BE2C (cell line): ENCODE measurements around the gene IL21R.

Experiments
- DNase-seq: peaks from one replicate; pipeline ENCODE4 v3.0.0-alpha.2; 2020
- H3K27me3 ChIP-seq: fragments of 250-450 bp; sonication (Bioruptor Pico); 2 replicates; pipeline ENCODE4 v1.5.1; 2020; ENCODE audit warnings: mild to moderate bottlenecking
- H3K36me3 ChIP-seq: fragments of 250-450 bp; sonication (Bioruptor Pico); 2 replicates; pipeline ENCODE4 v1.5.1; 2020; ENCODE audit warnings: mild to moderate bottlenecking
- H3K4me1 ChIP-seq: fragments of 250-450 bp; sonication (Bioruptor Pico); 2 replicates; pipeline ENCODE4 v1.5.1; 2020
- H3K4me3 ChIP-seq: 2 replicates; pipeline ENCODE4 v1.5.1; 2011; ENCODE audit warnings: low read depth, low read length
- H3K9me3 ChIP-seq: fragments of 250-450 bp; sonication (Bioruptor Pico); 2 replicates; pipeline ENCODE4 v1.5.1; 2020
- CTCF ChIP-seq: IDR thresholded peaks from 2 replicates; pipeline ENCODE4 v1.5.1; 2012; ENCODE audit warnings: mild to moderate bottlenecking, low read depth, low read length

IL21R gene

DNA sequence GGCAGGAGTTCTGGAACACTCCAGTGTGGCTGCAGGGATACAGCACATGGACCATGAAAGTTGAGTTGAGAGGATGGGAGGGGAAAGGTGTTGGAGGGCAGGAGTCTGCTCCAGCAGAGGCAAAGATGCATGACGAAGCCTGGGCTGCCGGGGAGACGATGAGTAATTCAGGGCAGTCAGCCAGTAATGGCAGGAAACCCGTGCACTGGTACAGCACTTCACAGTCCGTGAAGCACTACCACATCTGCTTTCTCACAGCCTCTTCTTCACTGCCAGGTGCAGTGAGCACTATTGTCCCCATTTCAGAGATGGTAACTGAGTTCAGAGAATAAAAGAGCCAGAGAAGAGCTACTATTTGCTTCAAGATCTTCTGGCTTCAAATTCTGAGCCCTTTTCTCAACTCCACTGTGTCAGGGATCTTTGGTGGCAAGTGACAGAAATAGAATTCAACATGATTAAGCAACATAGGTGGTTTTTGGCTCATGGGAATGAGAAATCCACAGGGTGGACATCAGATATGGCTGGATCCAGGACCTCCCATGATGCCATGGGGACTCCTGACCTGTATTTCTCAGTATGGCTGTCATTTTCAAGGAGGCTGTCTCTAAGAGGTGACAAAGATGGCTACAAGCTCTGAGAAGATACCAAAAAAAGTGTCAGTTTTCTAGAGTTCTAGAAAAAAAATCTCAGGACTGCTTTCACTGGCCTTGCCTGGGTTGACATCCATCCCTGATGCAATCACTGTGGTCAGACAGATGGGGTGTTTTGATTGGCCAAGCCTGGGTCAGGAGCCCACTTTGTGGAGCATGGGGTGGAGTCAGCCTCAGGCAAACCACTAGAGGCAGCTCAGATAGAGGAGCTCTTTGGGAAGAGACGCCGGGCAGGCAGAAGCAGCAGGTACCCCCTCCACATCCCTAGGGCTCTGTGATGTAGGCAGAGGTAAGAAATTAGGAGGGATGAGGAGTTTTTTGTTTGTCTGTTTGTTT lies 24.7 kb downstream of the IL21R start:
- Histone ChIP-seq H3K27me3 (peaks cover 2% of the 10 kb centered on the region; the same call in 1 of the 2 replicates), H3K36me3 (no peaks in the 10 kb centered on the region), H3K4me3 (no peak overlapping the region), H3K9me3 (no peaks in the 10 kb centered on the region), H3K4me1 (no peaks in the 10 kb centered on the region)
- TF ChIP-seq CTCF, result no peak
- no peak for DNase-seq

DNA sequence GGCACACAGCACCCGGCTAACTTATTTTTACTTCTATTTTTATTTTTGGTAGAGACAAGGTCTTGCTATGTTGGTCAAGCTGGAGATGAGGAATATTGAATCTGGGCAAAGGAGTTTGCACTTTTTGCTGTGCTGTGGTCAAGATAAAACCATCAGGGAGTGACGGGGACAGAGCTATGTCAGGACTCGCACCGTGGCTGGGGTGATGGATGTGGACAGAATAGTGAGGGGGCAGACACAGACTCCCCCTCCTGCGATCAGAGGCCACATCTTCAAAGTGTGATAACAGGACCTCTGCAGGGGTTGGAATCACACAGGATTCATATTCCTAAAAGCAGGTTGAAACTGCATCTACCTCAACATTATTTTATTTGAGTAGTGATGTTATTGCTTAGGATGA lies 25.6 kb downstream of the IL21R start:
- no peaks in the 10 kb centered on the region for H3K9me3 ChIP-seq
- peaks cover 2% of the 10 kb centered on the region; the same call in 1 of the 2 replicates for H3K27me3 ChIP-seq
- no peaks in the 10 kb centered on the region for H3K36me3 ChIP-seq
- no peak for TF ChIP-seq CTCF
- no peak overlapping the region for H3K4me3 ChIP-seq
- no peaks in the 10 kb centered on the region for H3K4me1 ChIP-seq
- DNase-seq, result no peak

DNA sequence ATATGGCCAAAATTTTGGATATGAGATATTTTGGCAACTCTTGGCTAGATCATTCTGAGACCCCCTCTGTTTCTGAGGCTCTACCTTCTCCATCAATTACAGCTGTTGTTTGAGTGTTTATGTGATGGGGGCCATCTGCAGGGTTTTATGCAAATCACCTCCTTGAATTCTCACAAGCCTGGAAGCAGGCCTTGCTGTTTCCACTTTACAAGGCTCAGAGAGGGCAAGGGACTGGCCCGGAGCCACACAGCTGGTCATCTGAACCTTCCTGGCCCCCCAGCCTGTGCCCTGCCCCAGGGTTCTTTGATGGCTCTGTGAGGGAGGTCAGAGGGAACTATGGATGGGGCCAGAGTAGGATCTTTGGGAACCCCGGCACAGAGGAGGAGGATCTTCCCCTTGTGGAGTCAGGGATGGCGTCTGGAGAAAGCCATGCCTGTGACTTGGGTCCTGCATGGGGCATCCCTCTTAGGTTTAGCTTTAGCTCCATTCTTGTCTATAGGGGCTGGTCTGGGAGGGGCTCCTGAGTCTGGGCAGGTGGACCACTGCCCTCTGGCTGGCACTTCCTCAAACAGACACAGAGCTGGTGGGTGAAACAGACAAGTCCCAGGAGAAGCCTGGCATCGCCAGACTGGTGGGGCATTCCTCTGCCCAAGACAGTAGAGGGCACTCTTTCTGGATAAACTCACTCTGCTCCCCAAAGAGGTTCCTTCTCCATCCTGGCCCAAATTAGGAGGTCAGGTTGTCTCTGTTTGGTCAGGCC lies 26.2 kb downstream of the IL21R start:
- no peak for TF ChIP-seq CTCF
- no peak for DNase-seq
- peaks cover 2% of the 10 kb centered on the region; the same call in 1 of the 2 replicates for H3K27me3 ChIP-seq
- no peak overlapping the region for H3K4me3 ChIP-seq
- no peaks in the 10 kb centered on the region for H3K9me3 ChIP-seq
- H3K36me3 ChIP-seq, result no peaks in the 10 kb centered on the region
- H3K4me1 ChIP-seq, result no peaks in the 10 kb centered on the region

DNA sequence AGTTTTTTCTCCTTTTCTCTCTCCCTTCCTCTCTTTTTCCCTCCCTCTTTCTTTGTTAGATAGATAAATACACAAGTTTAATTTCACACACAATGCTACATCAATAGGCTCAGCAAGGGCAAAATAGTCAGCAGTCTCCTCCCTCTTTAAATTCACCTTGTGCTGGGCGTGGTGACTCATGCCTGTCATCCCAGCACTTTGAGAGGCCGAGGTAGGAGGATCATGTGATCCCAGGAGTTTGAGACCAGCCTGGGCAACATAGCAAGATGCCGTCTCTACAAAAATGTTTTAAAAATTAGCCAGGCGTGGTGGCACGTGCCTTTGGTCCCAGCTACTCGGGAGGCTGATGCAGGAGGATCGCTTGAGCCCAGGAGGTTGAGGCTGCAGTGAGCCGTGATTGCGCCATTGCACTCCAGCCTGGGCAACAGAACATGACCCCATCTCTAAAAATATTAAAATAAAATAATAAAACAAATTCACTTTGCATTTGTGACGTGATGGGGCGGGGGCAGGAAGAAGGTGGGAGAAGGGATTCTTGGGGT lies 27.4 kb downstream of the IL21R start:
- peaks cover 2% of the 10 kb centered on the region; the same call in 1 of the 2 replicates for H3K27me3 ChIP-seq
- H3K36me3 ChIP-seq, result no peaks in the 10 kb centered on the region
- no peaks in the 10 kb centered on the region for H3K4me1 ChIP-seq
- H3K4me3 ChIP-seq, result no peak overlapping the region
- no peaks in the 10 kb centered on the region for H3K9me3 ChIP-seq
- TF ChIP-seq CTCF, result no peak
- no peak for DNase-seq

GRCh38 chr16:27429981-27430441 lies 28.0 kb downstream of the IL21R start:
- H3K4me1 ChIP-seq, result no peaks in the 10 kb centered on the region

More at GRCh38 chr16:27429981-27430441, 28.0 kb downstream of the IL21R start:
- Histone ChIP-seq H3K9me3 (no peaks in the 10 kb centered on the region), H3K27me3 (peaks cover 2% of the 10 kb centered on the region; the same call in 1 of the 2 replicates), H3K36me3 (no peaks in the 10 kb centered on the region), H3K4me3 (no peak overlapping the region)
- DNase-seq, result no peak
- no peak for TF ChIP-seq CTCF
